NK-92 treated with Interleukin-12 subunit alpha and Interleukin-12 subunit beta, amount 100 ng/mL, for 24 hours (cell line): ENCODE data around the gene INPP5A.
"Not testable (repeated sequence)": the region's sequence is repeated elsewhere in the genome, so short reads cannot be mapped to it uniquely, and the experiment has no call there.

ENCODE experiments used
- DNase-seq: peaks from one replicate; lab custom pipeline; 2025; lab: John Stamatoyannopoulos, UW

INPP5A gene

DNA sequence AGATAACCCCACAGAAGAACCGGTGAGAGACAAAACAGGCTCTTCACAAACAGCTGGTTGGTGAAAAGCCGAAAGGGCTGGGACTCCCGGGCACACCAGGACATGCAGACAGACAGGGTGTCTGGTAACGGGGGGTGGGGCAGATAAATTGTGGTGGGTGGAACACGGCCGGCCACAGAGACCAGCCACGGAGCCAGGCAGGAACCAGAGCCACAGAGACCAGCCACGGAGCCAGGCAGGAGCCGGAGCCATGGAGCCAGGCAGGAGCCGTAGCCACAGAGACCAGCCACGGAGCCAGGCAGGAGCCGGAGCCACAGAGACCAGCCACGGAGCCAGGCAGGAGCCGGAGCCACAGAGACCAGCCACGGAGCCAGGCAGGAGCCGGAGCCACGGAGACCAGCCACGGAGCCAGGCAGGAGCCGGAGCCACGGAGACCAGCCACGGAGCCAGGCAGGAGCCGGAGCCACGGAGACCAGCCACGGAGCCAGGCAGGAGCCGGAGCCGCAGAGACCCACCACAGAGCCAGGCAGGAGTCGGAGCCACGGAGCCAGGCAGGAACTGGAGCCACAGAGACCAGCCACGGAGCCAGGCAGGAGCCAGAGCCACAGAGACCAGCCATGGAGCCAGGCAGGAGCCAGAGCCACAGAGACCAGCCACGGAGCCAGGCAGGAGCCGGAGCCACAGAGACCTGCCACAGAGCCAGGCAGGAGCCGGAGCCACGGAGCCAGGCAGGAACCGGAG, 288.4 kb downstream of the INPP5A start:
- not testable (repeated sequence) for DNase-seq

GRCh38 chr10:132826524-132827422, 289.2 kb downstream of the INPP5A start:
- DNase-seq, result no peak

DNA sequence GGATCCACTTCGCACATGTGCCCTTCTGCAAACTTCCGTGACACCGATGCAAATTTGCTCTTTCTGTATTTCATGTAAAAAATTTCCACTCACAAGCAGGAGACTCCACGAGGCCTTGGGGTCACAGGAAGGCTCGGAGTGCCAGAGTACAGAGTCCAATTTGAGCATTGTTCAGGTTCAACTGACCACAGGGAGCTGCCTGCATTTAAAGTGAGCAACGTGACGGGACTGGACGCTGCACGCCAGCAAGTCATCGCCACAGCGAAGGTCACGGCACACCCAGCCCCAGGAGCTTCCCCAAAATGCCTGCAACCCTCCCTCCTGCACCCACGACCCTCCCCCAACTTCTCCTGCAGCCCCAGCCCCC, 289.8 kb downstream of the INPP5A start:
- DNase-seq, result no peak

GRCh38 chr10:132827861-132828539, 290.4 kb downstream of the INPP5A start:
- DNase-seq, result no peak

GRCh38 chr10:132828681-132829080, 291.1 kb downstream of the INPP5A start:
- DNase-seq, result no peak

- no peak for DNase-seq
Observed at GRCh38 chr10:132829403-132829802, 291.8 kb downstream of the INPP5A start.

DNA sequence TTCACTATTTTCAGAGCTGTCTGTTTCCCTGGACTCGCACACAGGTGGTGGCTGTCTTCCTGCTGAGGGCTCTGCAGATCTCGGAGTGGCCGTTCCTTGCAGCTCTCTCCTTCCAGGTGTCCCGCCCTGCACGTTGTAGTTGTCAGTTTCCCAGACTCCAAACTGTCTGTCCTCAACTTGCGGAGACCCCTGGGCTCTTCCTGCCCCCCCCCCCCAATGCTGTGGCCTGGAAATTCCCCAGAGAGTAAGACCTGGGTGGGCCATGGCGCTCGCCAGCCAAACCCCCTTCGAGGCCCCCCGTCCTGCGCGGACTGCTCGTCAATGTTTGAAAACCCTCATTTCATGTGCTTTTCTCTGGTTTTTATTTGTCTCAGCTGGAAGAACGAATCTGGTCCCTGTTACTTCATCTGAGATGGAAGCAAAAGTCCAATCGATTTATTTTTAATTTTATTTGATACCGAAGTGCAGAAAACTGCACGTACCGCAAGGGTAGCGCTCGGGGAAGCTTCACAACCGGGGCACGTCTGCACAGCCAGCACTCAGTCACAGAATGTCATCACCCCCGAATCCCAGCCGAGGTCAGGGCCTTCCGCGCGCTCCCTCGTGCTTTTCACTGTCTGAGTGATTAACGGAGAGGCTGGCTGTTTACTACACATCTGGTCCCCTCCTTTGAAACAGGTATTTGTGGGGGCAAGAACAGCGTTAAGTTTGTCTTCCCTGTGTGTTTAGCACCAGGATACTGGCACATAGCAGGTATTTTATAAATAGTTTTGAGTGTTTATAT, 294.8 kb downstream of the INPP5A start:
- no peak for DNase-seq
